ENCODE results near the gene ZBTB39.

ZBTB39 gene

GRCh38 chr12:57051011-57051410 lies 44.7 kb upstream of the ZBTB39 start:
- Histone ChIP-seq H3K4me2 (ENCODE audit: low read length) (no peak overlapping the region), H3K9ac (ENCODE audit: low read length) (no peak overlapping the region), H3K27me3 (ENCODE audit: insufficient read depth, low read length) (no peaks in the 10 kb centered on the region), H3K23ac (ENCODE audit: low read length) (no peak overlapping the region), H3K18ac (ENCODE audit: low read length) (no peak overlapping the region), H3K4ac (ENCODE audit: low read depth, low read length) (no peak overlapping the region), H3K9me3 (ENCODE audit: insufficient read depth, low read depth, low read length) (peaks cover 1% of the 10 kb centered on the region), H4K8ac (ENCODE audit: low read depth, low read length) (no peak overlapping the region), H3K36me3 (ENCODE audit: control insufficient read depth in 1 of 2, insufficient read depth in 2 of 2, low read length in 2 of 2) (peaks cover 2 to 7% of the 10 kb centered on the region in 2 experiments), H2BK12ac (ENCODE audit: low read length) (no peak overlapping the region), H3K4me3 (ENCODE audit: low read depth, low read length) (no peak overlapping the region), H3K79me2 (ENCODE audit: control insufficient read depth, insufficient read depth, low read length, poor library complexity) (no peaks in the 10 kb centered on the region), H3K79me1 (ENCODE audit: low read length) (no peaks in the 10 kb centered on the region), H2AFZ (ENCODE audit: insufficient read depth, low read length, poor library complexity) (no peak overlapping the region), H3K14ac (ENCODE audit: low read length) (no peak overlapping the region), H4K12ac (ENCODE audit: low read depth, low read length) (no peak overlapping the region), H3K27ac (ENCODE audit: low read depth, low read length) (no peak overlapping the region), H2BK120ac (ENCODE audit: insufficient read depth, low read length, poor library complexity) (no peak overlapping the region), H3K4me1 (ENCODE audit: control insufficient read depth in 1 of 2, insufficient read depth in 2 of 2, low read length in 2 of 2) (no peaks in the 10 kb centered on the region), H4K91ac (ENCODE audit: low read depth, low read length) (no peak overlapping the region), H2BK5ac (ENCODE audit: low read depth, low read length, poor library complexity) (no peak overlapping the region), H2AK5ac (ENCODE audit: low read length) (no peak overlapping the region)
- WGBS (ENCODE audit: extremely low coverage, insufficient coverage, insufficient read length): no CpG with 5 or more reads among the region's 1 CpG
- no peak for DNase-seq

GRCh38 chr12:57049890-57050289 lies 43.5 kb upstream of the ZBTB39 start, which contains the start of gene MYO1A:
MYO1A (minus strand) TSS chr12:57050129; CDS start chr12:57048323, 1,806 bp downstream.
- H2BK12ac ChIP-seq (ENCODE audit: low read length): no peak within 1 kb of the TSS
- no peak within 1 kb of the TSS for H2BK5ac ChIP-seq (ENCODE audit: low read depth, low read length, poor library complexity)
- H3K27me3 ChIP-seq (ENCODE audit: insufficient read depth, low read length): no peaks in the 10 kb centered on the region
- peaks cover 1% of the 10 kb centered on the region for H3K9me3 ChIP-seq (ENCODE audit: insufficient read depth, low read depth, low read length)
- peak in 1 of 2 donors; percentile 21 for DNase-seq
- no peak within 1 kb of the TSS for H3K4ac ChIP-seq (ENCODE audit: low read depth, low read length)
- peaks cover 0 to 6% of the 10 kb centered on the region in 2 experiments for H3K36me3 ChIP-seq (ENCODE audit: control insufficient read depth in 1 of 2, insufficient read depth in 2 of 2, low read length in 2 of 2)
- H3K79me1 ChIP-seq (ENCODE audit: low read length): no peaks in the 10 kb centered on the region
- H3K4me1 ChIP-seq (ENCODE audit: control insufficient read depth in 1 of 2, insufficient read depth in 2 of 2, low read length in 2 of 2): no peaks in the 10 kb centered on the region
- H4K8ac ChIP-seq (ENCODE audit: low read depth, low read length): no peak within 1 kb of the TSS
- no peak within 1 kb of the TSS for H3K9ac ChIP-seq (ENCODE audit: low read length)
- H3K4me2 ChIP-seq (ENCODE audit: low read length): no peak within 1 kb of the TSS
- no peak within 1 kb of the TSS for H4K12ac ChIP-seq (ENCODE audit: low read depth, low read length)
- no peak within 1 kb of the TSS for H4K91ac ChIP-seq (ENCODE audit: low read depth, low read length)
- WGBS (ENCODE audit: extremely low coverage, insufficient coverage, insufficient read length): no CpG with 5 or more reads among the region's 2 CpGs
- H3K27ac ChIP-seq (ENCODE audit: low read depth, low read length): no peak within 1 kb of the TSS
- no peak within 1 kb of the TSS for H3K14ac ChIP-seq (ENCODE audit: low read length)
- no peak within 1 kb of the TSS for H3K18ac ChIP-seq (ENCODE audit: low read length)
- no peak within 1 kb of the TSS for H3K4me3 ChIP-seq (ENCODE audit: low read depth, low read length)
- no peak within 1 kb of the TSS for H2BK120ac ChIP-seq (ENCODE audit: insufficient read depth, low read length, poor library complexity)
- no peak within 1 kb of the TSS for H3K23ac ChIP-seq (ENCODE audit: low read length)
- H3K79me2 ChIP-seq (ENCODE audit: control insufficient read depth, insufficient read depth, low read length, poor library complexity): no peaks in the 10 kb centered on the region
- H2AK5ac ChIP-seq (ENCODE audit: low read length): no peak within 1 kb of the TSS
- no peak within 1 kb of the TSS for H2AFZ ChIP-seq (ENCODE audit: insufficient read depth, low read length, poor library complexity)

- no peak overlapping the region for H3K9ac ChIP-seq (ENCODE audit: low read length)
- peaks cover 1% of the 10 kb centered on the region for H3K9me3 ChIP-seq (ENCODE audit: insufficient read depth, low read depth, low read length)
- H2BK12ac ChIP-seq (ENCODE audit: low read length): no peak overlapping the region
- no peak overlapping the region for H4K12ac ChIP-seq (ENCODE audit: low read depth, low read length)
- no peak overlapping the region for H2AFZ ChIP-seq (ENCODE audit: insufficient read depth, low read length, poor library complexity)
- H2BK120ac ChIP-seq (ENCODE audit: insufficient read depth, low read length, poor library complexity): no peak overlapping the region
- no peak overlapping the region for H3K4me2 ChIP-seq (ENCODE audit: low read length)
- H2BK5ac ChIP-seq (ENCODE audit: low read depth, low read length, poor library complexity): no peak overlapping the region
- no peaks in the 10 kb centered on the region for H3K79me1 ChIP-seq (ENCODE audit: low read length)
- WGBS (ENCODE audit: extremely low coverage, insufficient coverage, insufficient read length): no CpG with 5 or more reads among the region's 4 CpGs
- no peak overlapping the region for H3K23ac ChIP-seq (ENCODE audit: low read length)
- H3K27ac ChIP-seq (ENCODE audit: low read depth, low read length): no peak overlapping the region
- H3K4ac ChIP-seq (ENCODE audit: low read depth, low read length): no peak overlapping the region
- H2AK5ac ChIP-seq (ENCODE audit: low read length): no peak overlapping the region
- H4K8ac ChIP-seq (ENCODE audit: low read depth, low read length): no peak overlapping the region
- H3K27me3 ChIP-seq (ENCODE audit: insufficient read depth, low read length): no peaks in the 10 kb centered on the region
- no peak overlapping the region for H4K91ac ChIP-seq (ENCODE audit: low read depth, low read length)
- no peaks in the 10 kb centered on the region for H3K36me3 ChIP-seq (ENCODE audit: control insufficient read depth in 1 of 2, insufficient read depth in 2 of 2, low read length in 2 of 2)
- no peak for DNase-seq
- H3K18ac ChIP-seq (ENCODE audit: low read length): no peak overlapping the region
- no peak overlapping the region for H3K14ac ChIP-seq (ENCODE audit: low read length)
- H3K4me3 ChIP-seq (ENCODE audit: low read depth, low read length): no peak overlapping the region
- no peaks in the 10 kb centered on the region for H3K79me2 ChIP-seq (ENCODE audit: control insufficient read depth, insufficient read depth, low read length, poor library complexity)
- no peaks in the 10 kb centered on the region for H3K4me1 ChIP-seq (ENCODE audit: control insufficient read depth in 1 of 2, insufficient read depth in 2 of 2, low read length in 2 of 2)
Observed at GRCh38 chr12:57049119-57049446, 42.7 kb upstream of the ZBTB39 start.

GRCh38 chr12:57048423-57049118 lies 42.2 kb upstream of the ZBTB39 start:
- Histone ChIP-seq H3K9ac (ENCODE audit: low read length) (no peak overlapping the region), H4K91ac (ENCODE audit: low read depth, low read length) (no peak overlapping the region), H3K4me3 (ENCODE audit: low read depth, low read length) (no peak overlapping the region), H3K27ac (ENCODE audit: low read depth, low read length) (no peak overlapping the region), H3K27me3 (ENCODE audit: insufficient read depth, low read length) (no peaks in the 10 kb centered on the region), H3K18ac (ENCODE audit: low read length) (no peak overlapping the region), H3K9me3 (ENCODE audit: insufficient read depth, low read depth, low read length) (peaks cover 1% of the 10 kb centered on the region), H3K36me3 (ENCODE audit: control insufficient read depth in 1 of 2, insufficient read depth in 2 of 2, low read length in 2 of 2) (no peaks in the 10 kb centered on the region), H3K4me1 (ENCODE audit: control insufficient read depth in 1 of 2, insufficient read depth in 2 of 2, low read length in 2 of 2) (no peaks in the 10 kb centered on the region), H2BK12ac (ENCODE audit: low read length) (no peak overlapping the region), H4K8ac (ENCODE audit: low read depth, low read length) (no peak overlapping the region), H3K79me1 (ENCODE audit: low read length) (no peaks in the 10 kb centered on the region), H3K23ac (ENCODE audit: low read length) (no peak overlapping the region), H2BK5ac (ENCODE audit: low read depth, low read length, poor library complexity) (no peak overlapping the region), H4K12ac (ENCODE audit: low read depth, low read length) (no peak overlapping the region), H3K4me2 (ENCODE audit: low read length) (no peak overlapping the region), H3K79me2 (ENCODE audit: control insufficient read depth, insufficient read depth, low read length, poor library complexity) (no peaks in the 10 kb centered on the region), H2AK5ac (ENCODE audit: low read length) (no peak overlapping the region), H2BK120ac (ENCODE audit: insufficient read depth, low read length, poor library complexity) (no peak overlapping the region), H3K14ac (ENCODE audit: low read length) (no peak overlapping the region), H3K4ac (ENCODE audit: low read depth, low read length) (no peak overlapping the region), H2AFZ (ENCODE audit: insufficient read depth, low read length, poor library complexity) (no peak overlapping the region)
- no CpG with 5 or more reads among the region's 1 CpG for WGBS (ENCODE audit: extremely low coverage, insufficient coverage, insufficient read length)
- no peak for DNase-seq
